H9 (cell line): Measurements from ENCODE around the gene FAM171A1. TPM values are rescaled to one million over a fixed set of nuclear protein-coding genes. Genes with fewer than 3 reads are reported as not detected.

Experiments used
- DNase-seq: peaks from one replicate; pipeline ENCODE4 v3.0.0-alpha.2; 2017
- H2AFZ ChIP-seq: one replicate; pipeline ENCODE4 v1.6.1; 2013; ENCODE audit warnings: mild to moderate bottlenecking, low read length, control low read depth, moderate library complexity
- H2AK5ac ChIP-seq: 2 replicates; pipeline ENCODE4 v1.6.1; 2013; ENCODE audit warnings: low read length, control low read depth, mixed read lengths; ENCODE audit not compliant: insufficient read length
- H2BK120ac ChIP-seq: one replicate; pipeline ENCODE4 v1.6.1; 2013; ENCODE audit warnings: low read depth, mild to moderate bottlenecking, low read length, control low read depth, inconsistent platforms; ENCODE audit not compliant: poor library complexity, severe bottlenecking
- H2BK12ac ChIP-seq: 2 replicates; pipeline ENCODE4 v1.6.1; 2013; ENCODE audit warnings: low read length, control low read depth, mixed read lengths, low read depth; ENCODE audit not compliant: insufficient read length
- H2BK15ac ChIP-seq: 2 replicates; pipeline ENCODE4 v1.6.1; 2013; ENCODE audit warnings: low read depth, low read length, control low read depth
- H2BK20ac ChIP-seq: one replicate; pipeline ENCODE4 v1.6.1; 2013; ENCODE audit warnings: low read depth, mild to moderate bottlenecking, low read length, control low read depth, inconsistent platforms; ENCODE audit not compliant: poor library complexity, severe bottlenecking
- H2BK5ac ChIP-seq: 2 replicates; pipeline ENCODE4 v1.6.1; 2013; ENCODE audit warnings: low read length, control low read depth, mixed read lengths; ENCODE audit not compliant: insufficient read length
- H3K14ac ChIP-seq: 2 replicates; pipeline ENCODE4 v1.6.1; 2013; ENCODE audit warnings: low read length, control low read depth; ENCODE audit not compliant: insufficient read depth
- H3K18ac ChIP-seq: 2 replicates; pipeline ENCODE4 v1.6.1; 2013; ENCODE audit warnings: low read depth, mild to moderate bottlenecking, mixed read lengths, low read length, control low read depth; ENCODE audit not compliant: insufficient read length
- H3K23ac ChIP-seq: 2 replicates; pipeline ENCODE4 v1.6.1; 2013; ENCODE audit warnings: low read length, control low read depth, mixed read lengths, low read depth; ENCODE audit not compliant: insufficient read length
- H3K23me2 ChIP-seq: 2 replicates; pipeline ENCODE4 v1.6.1; 2013; ENCODE audit warnings: low read depth, mild to moderate bottlenecking, mixed read lengths, low read length, control low read depth; ENCODE audit not compliant: insufficient read length, poor library complexity, severe bottlenecking
- H3K27ac ChIP-seq: 2 replicates; pipeline ENCODE4 v1.5.1; 2013; ENCODE audit warnings: low read length, control low read depth, mixed read lengths, low read depth; ENCODE audit not compliant: insufficient read length
- H3K27me3 ChIP-seq: 2 replicates; pipeline ENCODE4 v1.6.1; 2013; ENCODE audit warnings: low read length, control low read depth, inconsistent platforms; ENCODE audit not compliant: insufficient read depth
- H3K4ac ChIP-seq: 2 replicates; pipeline ENCODE4 v1.6.1; 2013; ENCODE audit warnings: low read depth, mild to moderate bottlenecking, control low read depth, inconsistent platforms, low read length, moderate library complexity
- H3K4me1 ChIP-seq: 2 replicates; pipeline ENCODE4 v1.6.1; 2013; ENCODE audit warnings: low read length, control low read depth, inconsistent platforms; ENCODE audit not compliant: insufficient read depth
- H3K4me2 ChIP-seq: 2 replicates; pipeline ENCODE4 v1.6.1; 2013; ENCODE audit warnings: low read length, control low read depth, mixed read lengths; ENCODE audit not compliant: insufficient read length, insufficient read depth
- H3K56ac ChIP-seq: 2 replicates; pipeline ENCODE4 v1.6.1; 2013; ENCODE audit warnings: low read depth, mild to moderate bottlenecking, mixed read lengths, low read length, control low read depth; ENCODE audit not compliant: insufficient read length
- H3K79me1 ChIP-seq: 2 replicates; pipeline ENCODE4 v1.6.1; 2013; ENCODE audit warnings: low read depth, mild to moderate bottlenecking, moderate library complexity, low read length, control low read depth, inconsistent platforms; ENCODE audit not compliant: insufficient read depth, poor library complexity, severe bottlenecking
- H3K79me2 ChIP-seq: 2 replicates; pipeline ENCODE4 v1.6.1; 2013; ENCODE audit warnings: low read length, control low read depth, inconsistent platforms; ENCODE audit not compliant: insufficient read depth
- H3K9ac ChIP-seq: 2 replicates; pipeline ENCODE4 v1.6.1; 2013; ENCODE audit warnings: low read length, control low read depth, mixed read lengths; ENCODE audit not compliant: insufficient read length; ENCODE audit errors: extremely low read depth
- H3K9me3 ChIP-seq: one replicate; pipeline ENCODE4 v1.6.1; 2013; ENCODE audit warnings: low read depth, low read length, inconsistent platforms; ENCODE audit not compliant: control insufficient read depth
- H3T11ph ChIP-seq: one replicate; pipeline ENCODE4 v1.6.1; 2013; ENCODE audit warnings: mild to moderate bottlenecking, low read length, control low read depth, inconsistent platforms
- H4K20me1 ChIP-seq: one replicate; pipeline ENCODE4 v1.6.1; 2013; ENCODE audit not compliant: control insufficient read depth, insufficient read length, insufficient read depth
- H4K5ac ChIP-seq: 2 replicates; pipeline ENCODE4 v1.6.1; 2013; ENCODE audit warnings: low read depth, mild to moderate bottlenecking, mixed read lengths, low read length, control low read depth; ENCODE audit not compliant: insufficient read length
- H4K8ac ChIP-seq: replicated peaks from 2 replicates; pipeline ENCODE4 v1.6.1; 2013; ENCODE audit warnings: low read length, control low read depth, mixed read lengths, low read depth; ENCODE audit not compliant: insufficient read length
- H4K91ac ChIP-seq: 2 replicates; pipeline ENCODE4 v1.6.1; 2013; ENCODE audit warnings: low read depth, mild to moderate bottlenecking, moderate library complexity, mixed read lengths, low read length, control low read depth; ENCODE audit not compliant: insufficient read length
- H3K27ac Mint-ChIP-seq, 3 experiments: 2 replicates in 2 of 3; 3 replicates in 1 of 3; pipeline ENCODE4 v1.8.0; 2020 to 2021; ENCODE audit warnings: mixed read lengths in 3 of 3, mild to moderate bottlenecking in 1 of 3, moderate library complexity in 1 of 3
- H3K27me3 Mint-ChIP-seq: 2 replicates; pipeline ENCODE4 v1.8.0; 2021; ENCODE audit warnings: low read depth, mild to moderate bottlenecking, moderate library complexity, mixed read lengths
- H3K36me3 Mint-ChIP-seq, 3 experiments: 2 replicates in 2 of 3; 3 replicates in 1 of 3; pipeline ENCODE4 v1.8.0; 2020 to 2021; ENCODE audit warnings: low read depth in 3 of 3, mixed read lengths in 3 of 3; ENCODE audit not compliant: insufficient read depth in 1 of 3
- H3K4me1 Mint-ChIP-seq, 2 experiments: 2 replicates each; pipeline ENCODE4 v1.8.0; 2020; ENCODE audit warnings: mixed read lengths in 2 of 2
- H3K4me3 Mint-ChIP-seq, 2 experiments: 2 replicates in 1 of 2; 3 replicates in 1 of 2; pipeline ENCODE4 v1.8.0; 2020 to 2021; ENCODE audit warnings: mild to moderate bottlenecking in 2 of 2, mixed read lengths in 2 of 2, moderate library complexity in 1 of 2
- H3K9me3 Mint-ChIP-seq, 2 experiments: 2 replicates in 1 of 2; 3 replicates in 1 of 2; pipeline ENCODE4 v1.8.0; 2020; ENCODE audit warnings: mild to moderate bottlenecking in 2 of 2, mixed read lengths in 2 of 2, moderate library complexity in 1 of 2
- WGBS: extraction: QIAGEN DNeasy Blood & Tissue Kit; methylation state at CpG from one replicate; pipeline ENCODE4 v1.1.7; 2013; ENCODE audit warnings: missing lambda C conversion rate, low lambda C conversion rate, mixed read lengths; ENCODE audit not compliant: insufficient read length; ENCODE audit errors: extremely low coverage; 5-methylcytosine and 5-hydroxymethylcytosine counted together
- total RNA-seq: library from RNA; stranded (reverse); gene quantifications from 2 replicates; pipeline ENCODE4 v1.2.1, GENCODE V29; 2021
- TF ChIP-seq, protein P1 (sequence below): fragments of 200-600 bp; sonication (generic); conservative IDR thresholded peaks from 3 replicates; pipeline ENCODE4 v1.8.0; 2021; ENCODE audit warnings: antibody characterized with exemption, mild to moderate bottlenecking

FAM171A1 gene
- total RNA-seq, 1 experiment from 2014 or later = 37.4 TPM

DNA sequence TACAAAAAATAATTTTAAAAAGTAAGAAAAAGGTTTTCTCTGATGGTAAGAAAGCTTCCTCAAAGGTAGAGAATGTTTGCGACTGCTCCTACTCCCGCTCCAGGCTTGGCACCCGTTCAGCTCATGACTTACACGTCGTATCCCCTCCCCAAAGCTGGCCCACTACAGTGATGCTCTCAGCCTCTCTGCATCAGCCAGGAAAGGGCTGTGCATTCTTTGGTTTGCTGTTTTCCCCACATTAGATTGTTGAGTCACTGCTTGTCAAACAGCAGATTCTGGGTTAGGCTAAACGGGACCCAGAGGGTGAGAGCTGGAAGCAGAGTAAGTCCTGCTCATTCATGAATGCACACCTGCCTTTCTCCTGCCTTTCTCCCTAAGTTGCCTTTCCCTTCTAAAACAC is 147.9 kb downstream of the FAM171A1 start:
- no peaks in the 10 kb centered on the region for H3K79me1 ChIP-seq

More for the DNA sequence above, 147.9 kb downstream of the FAM171A1 start:
- Histone ChIP-seq H3K4me1 (no peaks in the 10 kb centered on the region), H2BK120ac (no peak overlapping the region), H3K9me3 (no peaks in the 10 kb centered on the region), H2AFZ (no peak overlapping the region), H2BK20ac (no peak overlapping the region), H4K8ac (no peak overlapping the region), H3K27ac (no peak overlapping the region), H3K27me3 (no peaks in the 10 kb centered on the region), H3K4me2 (no peak overlapping the region), H3K79me2 (no peaks in the 10 kb centered on the region), H4K91ac (no peak overlapping the region), H2BK15ac (no peak overlapping the region), H3K23ac (no peak overlapping the region), H3K14ac (no peak overlapping the region), H3K23me2 (no peaks in the 10 kb centered on the region), H3T11ph (no peak overlapping the region), H2AK5ac (no peak overlapping the region), H4K20me1 (no peaks in the 10 kb centered on the region), H2BK12ac (no peak overlapping the region), H3K4ac (no peak overlapping the region), H2BK5ac (no peak overlapping the region), H3K56ac (no peak overlapping the region), H4K5ac (no peak overlapping the region), H3K18ac (no peak overlapping the region), H3K9ac (no peak overlapping the region)
- Mint-ChIP-seq H3K4me3 (no peak overlapping the region), H3K9me3 (peaks cover 0 to 2% of the 10 kb centered on the region in 2 experiments; a peak in 1 of 5 replicates), H3K4me1 (no peaks in the 10 kb centered on the region), H3K36me3 (peaks cover 5 to 20% (median 6%) of the 10 kb centered on the region in 3 experiments; a peak in 5 of 7 replicates), H3K27ac (peak overlapping the region in 1 of 3 experiments; percentile 29; a peak in 2 of 7 replicates), H3K27me3 (no peaks in the 10 kb centered on the region)
- no peak for DNase-seq
- TF ChIP-seq, protein P1, sequence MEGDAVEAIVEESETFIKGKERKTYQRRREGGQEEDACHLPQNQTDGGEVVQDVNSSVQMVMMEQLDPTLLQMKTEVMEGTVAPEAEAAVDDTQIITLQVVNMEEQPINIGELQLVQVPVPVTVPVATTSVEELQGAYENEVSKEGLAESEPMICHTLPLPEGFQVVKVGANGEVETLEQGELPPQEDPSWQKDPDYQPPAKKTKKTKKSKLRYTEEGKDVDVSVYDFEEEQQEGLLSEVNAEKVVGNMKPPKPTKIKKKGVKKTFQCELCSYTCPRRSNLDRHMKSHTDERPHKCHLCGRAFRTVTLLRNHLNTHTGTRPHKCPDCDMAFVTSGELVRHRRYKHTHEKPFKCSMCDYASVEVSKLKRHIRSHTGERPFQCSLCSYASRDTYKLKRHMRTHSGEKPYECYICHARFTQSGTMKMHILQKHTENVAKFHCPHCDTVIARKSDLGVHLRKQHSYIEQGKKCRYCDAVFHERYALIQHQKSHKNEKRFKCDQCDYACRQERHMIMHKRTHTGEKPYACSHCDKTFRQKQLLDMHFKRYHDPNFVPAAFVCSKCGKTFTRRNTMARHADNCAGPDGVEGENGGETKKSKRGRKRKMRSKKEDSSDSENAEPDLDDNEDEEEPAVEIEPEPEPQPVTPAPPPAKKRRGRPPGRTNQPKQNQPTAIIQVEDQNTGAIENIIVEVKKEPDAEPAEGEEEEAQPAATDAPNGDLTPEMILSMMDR = no peak
- WGBS = no CpG with 5 or more reads among the region's 6 CpGs
